ENCODE data around the gene SEC22C.
"Not testable (repeated sequence)": the region's sequence is repeated elsewhere in the genome, so short reads cannot be mapped to it uniquely, and the experiment has no call there.

The SEC22C gene

DNA sequence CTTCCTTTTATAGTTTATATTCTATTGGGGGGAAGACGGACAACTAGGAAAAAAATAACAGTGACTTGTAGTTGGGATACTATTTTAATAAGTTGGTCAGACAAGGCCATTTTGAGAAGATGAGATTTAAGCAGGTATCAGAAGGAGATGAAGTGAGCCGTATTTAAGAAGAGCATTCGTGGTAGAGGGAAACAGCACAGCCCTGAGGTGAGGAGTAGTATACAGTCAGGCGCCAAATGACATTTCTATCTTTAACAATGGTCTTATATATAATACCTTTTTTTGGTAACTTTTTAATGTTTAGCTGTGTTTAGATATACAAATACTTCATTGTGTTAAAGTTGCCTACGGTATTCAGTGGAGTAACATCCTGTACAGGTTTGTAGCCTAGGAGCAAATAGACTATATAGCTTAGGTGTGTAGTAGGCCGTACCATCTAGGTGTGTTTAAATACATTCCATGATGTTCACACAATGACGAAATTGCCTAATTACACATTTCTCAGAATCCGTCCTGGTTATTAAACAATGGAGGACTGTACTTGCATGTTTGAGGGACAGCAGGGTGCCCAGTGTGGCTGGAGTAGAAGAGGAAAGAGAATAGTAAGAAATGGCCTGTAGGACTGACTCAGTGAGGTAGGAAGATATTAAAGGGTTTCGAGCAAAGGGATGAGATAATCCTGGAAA lies 20.3 kb upstream of the SEC22C start:
- Histone ChIP-seq H3K36me3 (ENCODE audit: control insufficient read depth in 1 of 2, insufficient read depth in 2 of 2, low read length in 2 of 2) (peaks cover 0 to 5% of the 10 kb centered on the region in 2 experiments), H3K79me1 (ENCODE audit: low read length) (peaks cover 6% of the 10 kb centered on the region), H3K14ac (ENCODE audit: low read length) (no peak overlapping the region), H4K8ac (ENCODE audit: low read depth, low read length) (no peak overlapping the region), H3K18ac (ENCODE audit: low read length) (no peak overlapping the region), H2BK120ac (ENCODE audit: insufficient read depth, low read length, poor library complexity) (no peak overlapping the region), H3K27ac (ENCODE audit: low read depth, low read length) (no peak overlapping the region), H3K4me2 (ENCODE audit: low read length) (peak overlapping the region; percentile 61), H2AFZ (ENCODE audit: insufficient read depth, low read length, poor library complexity) (no peak overlapping the region), H4K91ac (ENCODE audit: low read depth, low read length) (no peak overlapping the region), H2BK12ac (ENCODE audit: low read length) (no peak overlapping the region), H3K4ac (ENCODE audit: low read depth, low read length) (peak overlapping the region; percentile 99), H2BK5ac (ENCODE audit: low read depth, low read length, poor library complexity) (no peak overlapping the region), H3K79me2 (ENCODE audit: control insufficient read depth, insufficient read depth, low read length, poor library complexity) (peaks cover 9% of the 10 kb centered on the region), H2AK5ac (ENCODE audit: low read length) (no peak overlapping the region), H3K27me3 (ENCODE audit: insufficient read depth, low read length) (no peaks in the 10 kb centered on the region), H3K9ac (ENCODE audit: low read length) (peak overlapping the region; percentile 5), H3K9me3 (ENCODE audit: insufficient read depth, low read depth, low read length) (no peaks in the 10 kb centered on the region), H3K23ac (ENCODE audit: low read length) (no peak overlapping the region), H3K4me1 (ENCODE audit: control insufficient read depth in 1 of 2, insufficient read depth in 2 of 2, low read length in 2 of 2) (peaks cover 2% of the 10 kb centered on the region in 2 experiments), H4K12ac (ENCODE audit: low read depth, low read length) (no peak overlapping the region), H3K4me3 (ENCODE audit: low read depth, low read length) (no peak overlapping the region)
- peak in 1 of 2 donors; percentile 32 for DNase-seq
- no CpG with 5 or more reads among the region's 9 CpGs for WGBS (ENCODE audit: extremely low coverage, insufficient coverage, insufficient read length)

DNA sequence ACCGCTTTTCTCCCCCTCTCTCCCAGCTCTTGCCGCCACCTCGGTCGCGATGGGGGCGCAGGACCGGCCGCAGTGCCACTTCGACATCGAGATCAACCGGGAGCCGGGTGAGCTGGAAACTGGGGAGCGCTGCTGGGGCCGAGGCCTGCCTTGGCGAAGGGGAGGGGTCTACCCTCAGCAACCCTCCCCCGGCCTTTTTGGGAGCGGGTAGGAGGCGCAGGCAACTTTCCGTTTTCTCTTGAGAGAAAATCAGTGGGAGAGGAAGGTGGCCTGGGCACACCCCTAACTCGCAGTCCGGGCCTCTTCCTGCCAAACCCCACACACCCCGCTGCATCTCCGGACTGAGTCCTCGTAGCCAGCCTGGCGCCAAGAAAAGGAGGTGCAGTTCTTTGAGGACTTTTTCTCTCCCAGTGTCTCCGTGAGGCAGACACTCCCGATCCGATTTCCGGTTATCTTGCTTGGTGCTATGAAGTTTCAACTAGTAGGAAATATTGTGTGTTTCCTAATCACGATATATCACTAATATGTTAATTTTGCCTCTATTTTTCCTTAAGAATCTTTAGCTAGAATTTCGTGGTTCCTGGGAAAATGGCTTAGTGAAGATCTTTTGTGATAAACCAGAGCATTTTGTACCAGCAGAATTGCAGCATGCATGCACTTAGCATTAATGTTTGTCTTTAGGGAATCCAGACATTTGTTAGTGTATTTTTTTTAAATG lies 19.4 kb upstream of the SEC22C start:
- Histone ChIP-seq H4K91ac (ENCODE audit: low read depth, low read length) (peak overlapping the region; percentile 83), H4K12ac (ENCODE audit: low read depth, low read length) (peak overlapping the region; percentile 78), H3K36me3 (ENCODE audit: control insufficient read depth in 1 of 2, insufficient read depth in 2 of 2, low read length in 2 of 2) (peaks cover 0 to 6% of the 10 kb centered on the region in 2 experiments), H3K23ac (ENCODE audit: low read length) (no peak overlapping the region), H2BK5ac (ENCODE audit: low read depth, low read length, poor library complexity) (peak overlapping the region; percentile 81), H3K9ac (ENCODE audit: low read length) (peak overlapping the region; percentile 96), H3K9me3 (ENCODE audit: insufficient read depth, low read depth, low read length) (no peaks in the 10 kb centered on the region), H3K4me2 (ENCODE audit: low read length) (peak overlapping the region; percentile 61), H3K18ac (ENCODE audit: low read length) (peak overlapping the region; percentile 76), H4K8ac (ENCODE audit: low read depth, low read length) (peak overlapping the region; percentile 90), H3K79me2 (ENCODE audit: control insufficient read depth, insufficient read depth, low read length, poor library complexity) (peaks cover 9% of the 10 kb centered on the region), H3K27me3 (ENCODE audit: insufficient read depth, low read length) (no peaks in the 10 kb centered on the region), H2AK5ac (ENCODE audit: low read length) (peak overlapping the region; percentile 78), H3K79me1 (ENCODE audit: low read length) (peaks cover 6% of the 10 kb centered on the region), H3K4ac (ENCODE audit: low read depth, low read length) (peak overlapping the region; percentile 77), H2BK12ac (ENCODE audit: low read length) (no peak overlapping the region), H3K27ac (ENCODE audit: low read depth, low read length) (peak overlapping the region; percentile 95), H2AFZ (ENCODE audit: insufficient read depth, low read length, poor library complexity) (peak overlapping the region; percentile 37), H3K4me1 (ENCODE audit: control insufficient read depth in 1 of 2, insufficient read depth in 2 of 2, low read length in 2 of 2) (peaks cover 2% of the 10 kb centered on the region in 2 experiments), H2BK120ac (ENCODE audit: insufficient read depth, low read length, poor library complexity) (peak overlapping the region; percentile 55), H3K4me3 (ENCODE audit: low read depth, low read length) (peak overlapping the region; percentile 99), H3K14ac (ENCODE audit: low read length) (peak overlapping the region; percentile 86)
- WGBS (ENCODE audit: extremely low coverage, insufficient coverage, insufficient read length): no CpG with 5 or more reads among the region's 31 CpGs
- DNase-seq: peak; percentile 24 to 57

DNA sequence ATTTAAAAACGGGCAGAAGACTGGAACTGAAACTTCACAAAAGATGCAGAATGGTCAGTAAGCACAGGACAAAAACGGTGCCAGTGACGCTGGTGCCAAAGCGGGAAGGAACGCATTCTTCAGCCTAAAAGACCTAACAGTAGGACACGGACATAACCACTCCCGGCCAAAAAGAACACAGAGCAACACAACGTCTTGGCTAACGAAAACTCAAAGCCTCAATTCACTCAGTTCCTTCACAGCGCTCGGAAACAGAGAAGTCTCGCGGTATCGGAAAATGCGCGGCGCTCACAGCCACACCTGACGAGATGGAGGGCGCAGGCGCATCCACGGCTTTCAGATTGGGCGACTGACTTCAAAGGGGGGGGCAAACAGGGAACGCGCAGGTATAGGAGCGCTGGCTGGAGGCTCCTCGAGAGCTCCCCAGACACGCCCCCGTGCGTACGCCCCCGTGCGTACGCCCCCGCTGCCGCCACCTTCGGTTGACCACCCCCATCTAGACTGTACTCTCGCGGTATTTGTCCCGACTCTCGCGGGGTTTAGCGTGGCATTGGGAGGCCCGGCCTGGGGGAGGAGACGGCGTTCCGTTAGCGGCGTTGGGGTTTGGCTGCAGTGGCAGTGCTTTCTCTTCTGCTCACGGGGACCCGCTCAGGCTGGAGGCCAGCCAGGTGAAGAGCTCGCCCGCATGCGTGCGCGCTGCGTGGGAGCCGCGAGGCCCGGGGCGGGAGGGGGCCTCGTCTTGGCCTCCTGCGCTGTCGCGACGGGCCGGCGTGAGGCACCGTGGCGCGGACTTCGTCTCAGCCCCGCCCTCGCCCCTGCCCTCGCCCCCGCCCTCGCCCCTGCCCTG lies 18.6 kb upstream of the SEC22C start, which contains the start of gene NKTR:
Gene NKTR, plus strand, starts transcription at position 576 of the 847 bp plus-strand sequence. CDS start 321 bp downstream, outside the sequence.
- Histone ChIP-seq H3K9ac (ENCODE audit: low read length) (peak within 1 kb of the TSS; percentile 98), H3K27me3 (ENCODE audit: insufficient read depth, low read length) (no peaks in the 10 kb centered on the region), H3K9me3 (ENCODE audit: insufficient read depth, low read depth, low read length) (no peaks in the 10 kb centered on the region), H2BK12ac (ENCODE audit: low read length) (no peak within 1 kb of the TSS), H4K8ac (ENCODE audit: low read depth, low read length) (peak within 1 kb of the TSS; percentile 90), H3K4ac (ENCODE audit: low read depth, low read length) (peak within 1 kb of the TSS; percentile 77), H3K79me1 (ENCODE audit: low read length) (peaks cover 6% of the 10 kb centered on the region), H4K91ac (ENCODE audit: low read depth, low read length) (peak within 1 kb of the TSS; percentile 83), H2AFZ (ENCODE audit: insufficient read depth, low read length, poor library complexity) (peak within 1 kb of the TSS; percentile 75), H3K18ac (ENCODE audit: low read length) (peak within 1 kb of the TSS; percentile 76), H3K27ac (ENCODE audit: low read depth, low read length) (peak within 1 kb of the TSS; percentile 95), H2AK5ac (ENCODE audit: low read length) (peak within 1 kb of the TSS; percentile 78), H3K14ac (ENCODE audit: low read length) (peak within 1 kb of the TSS; percentile 89), H3K4me2 (ENCODE audit: low read length) (peak within 1 kb of the TSS; percentile 68), H3K79me2 (ENCODE audit: control insufficient read depth, insufficient read depth, low read length, poor library complexity) (peaks cover 9% of the 10 kb centered on the region), H3K4me3 (ENCODE audit: low read depth, low read length) (peak within 1 kb of the TSS; percentile 99), H3K23ac (ENCODE audit: low read length) (no peak within 1 kb of the TSS), H2BK5ac (ENCODE audit: low read depth, low read length, poor library complexity) (peak within 1 kb of the TSS; percentile 81), H3K36me3 (ENCODE audit: control insufficient read depth in 1 of 2, insufficient read depth in 2 of 2, low read length in 2 of 2) (peaks cover 0 to 6% of the 10 kb centered on the region in 2 experiments), H2BK120ac (ENCODE audit: insufficient read depth, low read length, poor library complexity) (peak within 1 kb of the TSS; percentile 55), H3K4me1 (ENCODE audit: control insufficient read depth in 1 of 2, insufficient read depth in 2 of 2, low read length in 2 of 2) (peaks cover 2% of the 10 kb centered on the region in 2 experiments), H4K12ac (ENCODE audit: low read depth, low read length) (peak within 1 kb of the TSS; percentile 84)
- no CpG with 5 or more reads among the region's 76 CpGs for whole genome bisulfite sequencing (ENCODE audit: extremely low coverage, insufficient coverage, insufficient read length)
- DNase-seq: peak; percentile 99 to 100

DNA sequence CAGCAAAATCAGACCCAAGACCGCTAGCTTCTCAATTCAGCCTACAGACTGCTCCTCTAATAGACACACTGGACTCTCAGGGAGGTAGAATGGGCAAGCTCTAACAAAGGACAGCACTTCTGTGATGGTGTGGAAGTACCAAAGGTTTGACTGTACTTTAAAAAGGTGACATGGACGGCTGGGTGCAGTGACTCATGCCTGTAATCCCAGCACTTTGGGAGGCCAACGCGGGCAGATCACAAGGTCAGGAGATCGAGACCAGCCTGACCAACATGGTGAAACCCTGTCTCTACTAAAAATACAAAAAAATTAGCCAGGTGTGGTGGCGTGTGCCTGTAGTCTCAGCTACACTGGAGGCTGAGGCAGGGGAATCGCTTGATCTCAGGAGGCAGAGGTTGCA lies 15.3 kb upstream of the SEC22C start:
- H3K14ac ChIP-seq (ENCODE audit: low read length); H3K4me1 ChIP-seq (ENCODE audit: control insufficient read depth in 1 of 2, insufficient read depth in 2 of 2, low read length in 2 of 2); H3K18ac ChIP-seq (ENCODE audit: low read length); H3K4me3 ChIP-seq (ENCODE audit: low read depth, low read length); H2AFZ ChIP-seq (ENCODE audit: insufficient read depth, low read length, poor library complexity); H3K4me2 ChIP-seq (ENCODE audit: low read length); H3K79me1 ChIP-seq (ENCODE audit: low read length); H4K12ac ChIP-seq (ENCODE audit: low read depth, low read length); H2BK5ac ChIP-seq (ENCODE audit: low read depth, low read length, poor library complexity); H3K9ac ChIP-seq (ENCODE audit: low read length); H3K4ac ChIP-seq (ENCODE audit: low read depth, low read length); H3K23ac ChIP-seq (ENCODE audit: low read length); H2BK12ac ChIP-seq (ENCODE audit: low read length); H3K27me3 ChIP-seq (ENCODE audit: insufficient read depth, low read length); H3K36me3 ChIP-seq (ENCODE audit: control insufficient read depth in 1 of 2, insufficient read depth in 2 of 2, low read length in 2 of 2); H3K9me3 ChIP-seq (ENCODE audit: insufficient read depth, low read depth, low read length); H4K91ac ChIP-seq (ENCODE audit: low read depth, low read length); H3K27ac ChIP-seq (ENCODE audit: low read depth, low read length); H2BK120ac ChIP-seq (ENCODE audit: insufficient read depth, low read length, poor library complexity); H2AK5ac ChIP-seq (ENCODE audit: low read length); H3K79me2 ChIP-seq (ENCODE audit: control insufficient read depth, insufficient read depth, low read length, poor library complexity); H4K8ac ChIP-seq (ENCODE audit: low read depth, low read length): not testable (repeated sequence)
- WGBS (ENCODE audit: extremely low coverage, insufficient coverage, insufficient read length): no CpG with 5 or more reads among the region's 7 CpGs
- peak in 1 of 2 donors; percentile 61 for DNase-seq

Measured in trophoblast cell (in vitro differentiated cells and primary cell).